ENCODE results near the gene POGZ.
"Not testable (repeated sequence)": the region's sequence is repeated elsewhere in the genome, so short reads cannot be mapped to it uniquely, and the experiment has no call there.

The POGZ gene

GRCh38 chr1:151401125-151401788, 58.0 kb downstream of the POGZ start:
- H3K27ac ChIP-seq (ENCODE audit: low read depth, low read length): no peak overlapping the region
- no peaks in the 10 kb centered on the region for H3K27me3 ChIP-seq (ENCODE audit: low read length)
- H4K20me1 ChIP-seq (ENCODE audit: low read depth, low read length): no peaks in the 10 kb centered on the region
- H3K79me2 ChIP-seq (ENCODE audit: insufficient read depth, low read length): peaks cover 20% of the 10 kb centered on the region
- H3K4me2 ChIP-seq (ENCODE audit: low read depth, low read length, poor library complexity, severe bottlenecking): peak overlapping the region; percentile 69
- H3K36me3 ChIP-seq (ENCODE audit: low read length): no peaks in the 10 kb centered on the region
- no peak overlapping the region for H3K4me3 ChIP-seq (ENCODE audit: insufficient read depth, low read length, poor library complexity, severe bottlenecking)
- H3F3A ChIP-seq (ENCODE audit: insufficient read depth): peaks cover 35% of the 10 kb centered on the region
- H2AFZ ChIP-seq (ENCODE audit: low read depth, low read length, severe bottlenecking): no peak overlapping the region
- no peaks in the 10 kb centered on the region for H3K9me3 ChIP-seq (ENCODE audit: insufficient read depth, low read length)
- H3K9me2 ChIP-seq (replicated peaks; ENCODE audit: insufficient read depth, low read length): no peaks in the 10 kb centered on the region
- no peak overlapping the region for H3K9ac ChIP-seq (ENCODE audit: low read length)
- TF ChIP-seq EZH2phosphoT487 (conservative IDR thresholded peaks at IDR 0.05; ENCODE audit: low read length) (no peak), CTCF (IDR thresholded peaks at IDR 0.05; ENCODE audit: insufficient read depth, low read length, poor library complexity, severe bottlenecking) (no peak)

GRCh38 chr1:151399324-151400171, 59.7 kb downstream of the POGZ start, which contains the start of gene PSMB4:
Gene PSMB4, plus strand, starts transcription at chr1:151399573. Its CDS starts 15 bp downstream, at chr1:151399588.
- Histone ChIP-seq H3K4me2 (ENCODE audit: low read depth, low read length, poor library complexity, severe bottlenecking) (peak within 1 kb of the TSS; percentile 69), H3K9ac (ENCODE audit: low read length) (peak within 1 kb of the TSS; percentile 78), H3K36me3 (ENCODE audit: low read length) (no peaks in the 10 kb centered on the region), H3K9me2 (replicated peaks; ENCODE audit: insufficient read depth, low read length) (no peaks in the 10 kb centered on the region), H3K4me3 (ENCODE audit: insufficient read depth, low read length, poor library complexity, severe bottlenecking) (peak within 1 kb of the TSS; percentile 81), H3F3A (ENCODE audit: insufficient read depth) (peaks cover 34% of the 10 kb centered on the region), H3K79me2 (ENCODE audit: insufficient read depth, low read length) (peaks cover 20% of the 10 kb centered on the region), H3K27ac (ENCODE audit: low read depth, low read length) (peak within 1 kb of the TSS; percentile 37), H3K9me3 (ENCODE audit: insufficient read depth, low read length) (no peaks in the 10 kb centered on the region), H3K27me3 (ENCODE audit: low read length) (no peaks in the 10 kb centered on the region), H4K20me1 (ENCODE audit: low read depth, low read length) (no peaks in the 10 kb centered on the region), H2AFZ (ENCODE audit: low read depth, low read length, severe bottlenecking) (peak within 1 kb of the TSS; percentile 80)
- TF ChIP-seq EZH2phosphoT487 (conservative IDR thresholded peaks at IDR 0.05; ENCODE audit: low read length) (no peak), CTCF (IDR thresholded peaks at IDR 0.05; ENCODE audit: insufficient read depth, low read length, poor library complexity, severe bottlenecking) (no peak)

GRCh38 chr1:151396265-151396664, 63.0 kb downstream of the POGZ start:
- not testable (repeated sequence) for H3K9me3 ChIP-seq (ENCODE audit: insufficient read depth, low read length); H2AFZ ChIP-seq (ENCODE audit: low read depth, low read length, severe bottlenecking); H3K27ac ChIP-seq (ENCODE audit: low read depth, low read length); H3F3A ChIP-seq (ENCODE audit: insufficient read depth); H3K4me2 ChIP-seq (ENCODE audit: low read depth, low read length, poor library complexity, severe bottlenecking); H3K9me2 ChIP-seq (replicated peaks; ENCODE audit: insufficient read depth, low read length); H3K4me3 ChIP-seq (ENCODE audit: insufficient read depth, low read length, poor library complexity, severe bottlenecking); H4K20me1 ChIP-seq (ENCODE audit: low read depth, low read length); H3K36me3 ChIP-seq (ENCODE audit: low read length); H3K9ac ChIP-seq (ENCODE audit: low read length); H3K27me3 ChIP-seq (ENCODE audit: low read length)
- peaks cover 20% of the 10 kb centered on the region for H3K79me2 ChIP-seq (ENCODE audit: insufficient read depth, low read length)

GRCh38 chr1:151393583-151393982, 65.7 kb downstream of the POGZ start:
- no peaks in the 10 kb centered on the region for H3K9me3 ChIP-seq (ENCODE audit: insufficient read depth, low read length)
- no peaks in the 10 kb centered on the region for H3K36me3 ChIP-seq (ENCODE audit: low read length)
- no peaks in the 10 kb centered on the region for H3K27me3 ChIP-seq (ENCODE audit: low read length)
- no peaks in the 10 kb centered on the region for H3K79me2 ChIP-seq (ENCODE audit: insufficient read depth, low read length)
- no peak overlapping the region for H3K27ac ChIP-seq (ENCODE audit: low read depth, low read length)
- H2AFZ ChIP-seq (ENCODE audit: low read depth, low read length, severe bottlenecking): no peak overlapping the region
- no peaks in the 10 kb centered on the region for H3F3A ChIP-seq (ENCODE audit: insufficient read depth)
- H3K9me2 ChIP-seq (replicated peaks; ENCODE audit: insufficient read depth, low read length): no peaks in the 10 kb centered on the region
- TF ChIP-seq CTCF (IDR thresholded peaks at IDR 0.05; ENCODE audit: insufficient read depth, low read length, poor library complexity, severe bottlenecking) (no peak), EZH2phosphoT487 (conservative IDR thresholded peaks at IDR 0.05; ENCODE audit: low read length) (no peak)
- no peaks in the 10 kb centered on the region for H4K20me1 ChIP-seq (ENCODE audit: low read depth, low read length)
- H3K9ac ChIP-seq (ENCODE audit: low read length): no peak overlapping the region
- H3K4me3 ChIP-seq (ENCODE audit: insufficient read depth, low read length, poor library complexity, severe bottlenecking): no peak overlapping the region
- no peak overlapping the region for H3K4me2 ChIP-seq (ENCODE audit: low read depth, low read length, poor library complexity, severe bottlenecking)
